ENCODE measurements around the gene GRIN2C. TPM values are rescaled to one million over a fixed set of nuclear protein-coding genes. Genes with fewer than 3 reads are reported as not detected.

GRIN2C gene
- total and polyA plus RNA-seq, 2 donors (not counting 1 experiment from before 2014, with no cell fraction given), result 0.03 TPM; not detected in 1

- no peaks in the 10 kb centered on the region for H3K36me3 ChIP-seq (replicated peaks in 1 of 2; ENCODE audit: control extremely low read depth in 1 of 2, control insufficient read depth in 1 of 2, extremely low read depth in 1 of 2, insufficient read depth in 2 of 2, low read length in 1 of 2)
- H3K4me3 Mint-ChIP-seq, result no peak overlapping the region
- no peak overlapping the region for H2AFZ ChIP-seq (ENCODE audit: insufficient read depth, low read depth, low read length, poor library complexity, severe bottlenecking)
- DNase-seq, result no peak
- H3K9me3 Mint-ChIP-seq (ENCODE audit: insufficient read depth), result no peaks in the 10 kb centered on the region
- no peak overlapping the region for H3K27ac ChIP-seq (ENCODE audit: low read length in 2 of 2)
- no peak overlapping the region for H3K4me3 ChIP-seq (ENCODE audit: control extremely low read depth in 1 of 5, extremely low read depth in 1 of 5, insufficient read depth in 1 of 5, low read depth in 2 of 5, low read length in 4 of 5)
- peaks cover 0 to 8% (median 0%) of the 10 kb centered on the region in 3 donors for H3K9me3 ChIP-seq (ENCODE audit: control extremely low read depth in 1 of 3, control insufficient read depth in 2 of 3, insufficient read depth in 1 of 3, low read length in 2 of 3)
- no peak overlapping the region for H3K9ac ChIP-seq (ENCODE audit: low read length)
- H3K4me1 ChIP-seq (ENCODE audit: control insufficient read depth in 2 of 2, insufficient read depth in 2 of 2, low read length in 2 of 2), result peaks cover 6 to 16% of the 10 kb centered on the region in 2 donors
- no peak overlapping the region for H3K27ac Mint-ChIP-seq
- intact Hi-C loops (cut with micrococcal nuclease), result no loop called here
- H3K27me3 Mint-ChIP-seq, result peaks cover 66% of the 10 kb centered on the region
- peaks cover 0 to 66% (median 27%) of the 10 kb centered on the region in 4 experiments for H3K27me3 ChIP-seq (replicated peaks in 1 of 4; ENCODE audit: control extremely low read depth in 1 of 4, control insufficient read depth in 3 of 4, insufficient read depth in 4 of 4, low read length in 3 of 4)
- H4K20me1 ChIP-seq (ENCODE audit: control insufficient read depth, insufficient read depth, low read length, poor library complexity, severe bottlenecking), result no peaks in the 10 kb centered on the region
- no peaks in the 10 kb centered on the region for H3K79me2 ChIP-seq (ENCODE audit: control insufficient read depth, insufficient read depth, low read length)
- peak overlapping the region; percentile 63 for H3K4me2 ChIP-seq (replicated peaks; ENCODE audit: low read depth, low read length, poor library complexity, severe bottlenecking)
- CTCF ChIA-PET, result interaction anchor here (1.0 to 1.2 kb wide), 3 partner anchors 9 to 79 kb away, joined by 3 read pairs; no protein-coding TSS in a partner anchor
- POLR2A ChIA-PET, result no interaction called here
- peaks cover 4% of the 10 kb centered on the region for H3K4me1 Mint-ChIP-seq
- no peak for TF ChIP-seq EZH2 (IDR thresholded peaks at IDR 0.05; ENCODE audit: borderline replicate concordance, insufficient read depth, low read depth, low read length, poor library complexity, severe bottlenecking)
- no peak for TF ChIP-seq CTCF (IDR thresholded peaks at IDR 0.05)
- no peak for ATAC-seq (ENCODE audit: low read depth)
- 23% methylated on average over 9 of the region's 9 CpGs for WGBS (ENCODE audit: insufficient coverage)
Measured at GRCh38 chr17:74853048-74853397, 6.7 kb downstream of the GRIN2C start.

- peak overlapping the region; percentile 41 for H3K4me3 Mint-ChIP-seq
- Histone ChIP-seq H3K36me3 (replicated peaks in 1 of 2; ENCODE audit: control extremely low read depth in 1 of 2, control insufficient read depth in 1 of 2, extremely low read depth in 1 of 2, insufficient read depth in 2 of 2, low read length in 1 of 2) (no peaks in the 10 kb centered on the region), H3K9me3 (ENCODE audit: control extremely low read depth in 1 of 3, control insufficient read depth in 2 of 3, insufficient read depth in 1 of 3, low read length in 2 of 3) (peaks cover 0 to 8% (median 0%) of the 10 kb centered on the region in 3 donors), H4K20me1 (ENCODE audit: control insufficient read depth, insufficient read depth, low read length, poor library complexity, severe bottlenecking) (no peaks in the 10 kb centered on the region), H3K27ac (ENCODE audit: low read length in 2 of 2) (no peak overlapping the region), H2AFZ (ENCODE audit: insufficient read depth, low read depth, low read length, poor library complexity, severe bottlenecking) (no peak overlapping the region), H3K79me2 (ENCODE audit: control insufficient read depth, insufficient read depth, low read length) (no peaks in the 10 kb centered on the region), H3K9ac (ENCODE audit: low read length) (no peak overlapping the region), H3K27me3 (replicated peaks in 1 of 4; ENCODE audit: control extremely low read depth in 1 of 4, control insufficient read depth in 3 of 4, insufficient read depth in 4 of 4, low read length in 3 of 4) (peaks cover 0 to 65% (median 27%) of the 10 kb centered on the region in 4 experiments), H3K4me3 (ENCODE audit: control extremely low read depth in 1 of 5, extremely low read depth in 1 of 5, insufficient read depth in 1 of 5, low read depth in 2 of 5, low read length in 4 of 5) (no peak overlapping the region), H3K4me1 (ENCODE audit: control insufficient read depth in 2 of 2, insufficient read depth in 2 of 2, low read length in 2 of 2) (peaks cover 6 to 16% of the 10 kb centered on the region in 2 donors), H3K4me2 (replicated peaks; ENCODE audit: low read depth, low read length, poor library complexity, severe bottlenecking) (peak overlapping the region; percentile 63)
- ChIA-PET POLR2A (no interaction called here), CTCF (interaction anchor here (1.0 to 1.2 kb wide), 4 partner anchors 9 to 78 kb away, joined by 3 read pairs; no protein-coding TSS in a partner anchor)
- peaks cover 61% of the 10 kb centered on the region for H3K27me3 Mint-ChIP-seq
- H3K9me3 Mint-ChIP-seq (ENCODE audit: insufficient read depth), result no peaks in the 10 kb centered on the region
- 14% methylated on average over 76 of the region's 76 CpGs for WGBS (ENCODE audit: insufficient coverage)
- H3K27ac Mint-ChIP-seq, result no peak overlapping the region
- intact Hi-C loops (cut with micrococcal nuclease), result no loop called here
- TF ChIP-seq CTCF (IDR thresholded peaks at IDR 0.05) (no peak), EZH2 (IDR thresholded peaks at IDR 0.05; ENCODE audit: borderline replicate concordance, insufficient read depth, low read depth, low read length, poor library complexity, severe bottlenecking) (no peak)
- peak; percentile 77 for ATAC-seq (ENCODE audit: low read depth)
- H3K4me1 Mint-ChIP-seq, result peaks cover 4% of the 10 kb centered on the region
- DNase-seq, result peak; percentile 63
Measured at GRCh38 chr17:74852237-74853047, 7.2 kb downstream of the GRIN2C start.
